ENCODE results near the gene CTSZ.
"Not testable (repeated sequence)": the region's sequence is repeated elsewhere in the genome, so short reads cannot be mapped to it uniquely, and the experiment has no call there.

DNA sequence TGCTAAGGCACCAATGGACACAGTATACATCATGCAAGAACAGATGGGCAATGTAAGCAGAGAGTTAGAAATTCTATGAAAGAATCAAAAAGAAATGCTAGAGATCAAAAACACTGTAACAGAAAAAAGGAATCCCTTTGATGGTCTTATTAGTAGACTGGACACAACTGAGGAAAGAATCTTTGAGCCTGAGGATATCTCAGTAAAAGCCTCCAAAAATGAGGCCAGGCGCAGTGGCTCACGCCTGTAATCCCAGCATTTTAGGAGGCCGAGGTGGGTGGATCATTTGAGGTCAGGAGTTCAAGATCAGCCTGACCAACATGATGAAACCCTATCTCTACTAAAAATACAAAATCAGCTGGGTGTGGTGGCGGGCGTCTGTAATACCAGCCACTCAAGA, 43.1 kb downstream of the CTSZ start:
- TF ChIP-seq CTCF (IDR thresholded peaks at IDR 0.05); POLR2AphosphoS5 (IDR thresholded peaks at IDR 0.05; ENCODE audit: low read depth, low read length): not testable (repeated sequence)

Measured in Panc1 (cell line).